Pulmonary artery endothelial cell (primary cell): ENCODE measurements around the gene COG7. TPM values are rescaled to one million over a fixed set of nuclear protein-coding genes. Genes with fewer than 3 reads are reported as not detected.
"Not testable (repeated sequence)": the region's sequence is repeated elsewhere in the genome, so short reads cannot be mapped to it uniquely, and the experiment has no call there.

Experiments
- DNase-seq: peaks from one replicate; pipeline ENCODE4 v3.0.0-alpha.2; 2011; ENCODE audit warnings: low read depth, low spot score
- total RNA-seq: library from RNA; depleted of rRNA; stranded (reverse); fragments of >200 nt; gene quantifications from 2 replicates; pipeline ENCODE4 v1.2.3, GENCODE V29; 2014

COG7 gene
- total RNA-seq, 1 donor from 2014 or later, result 10.9 TPM

DNA sequence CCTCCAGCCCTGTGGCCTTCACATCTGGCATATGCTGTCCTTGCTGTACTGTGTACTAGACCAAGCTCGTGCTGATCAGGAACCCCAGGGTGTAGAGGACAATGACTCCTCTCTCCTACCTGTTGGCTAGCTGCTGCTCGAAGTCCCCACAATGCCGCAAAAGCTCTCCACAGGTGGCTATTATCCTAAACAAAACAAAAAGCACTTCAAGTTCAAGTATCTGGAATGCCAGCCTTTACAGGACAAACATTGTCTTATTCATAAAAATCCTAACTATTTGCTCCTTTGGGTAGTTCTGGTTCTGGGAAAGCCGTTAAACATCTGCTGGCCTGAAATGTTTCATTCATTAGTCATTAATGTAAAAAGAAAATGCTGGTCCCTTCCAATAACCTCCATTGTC is 42.8 kb downstream of the COG7 start:
- no peak for DNase-seq

DNA sequence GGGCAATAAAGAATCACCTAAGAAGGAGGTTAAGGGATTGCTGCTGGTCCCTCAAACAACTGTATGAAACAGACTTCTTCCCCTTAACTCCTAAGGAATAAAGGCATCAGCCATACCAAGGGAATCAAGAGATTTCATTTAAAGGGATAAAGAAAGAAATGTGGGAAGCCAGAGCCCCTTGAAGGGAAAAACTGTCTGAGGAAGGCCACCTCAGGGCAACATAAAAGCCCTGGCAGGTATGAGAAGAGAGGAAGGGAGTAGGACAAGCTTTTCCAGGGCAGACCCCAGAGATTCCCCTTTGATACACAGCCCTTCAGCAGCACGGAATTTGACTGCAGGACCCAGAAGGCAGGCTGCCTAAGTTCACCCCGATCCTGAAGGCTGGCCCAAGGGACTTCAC is 43.5 kb downstream of the COG7 start:
- no peak for DNase-seq

DNA sequence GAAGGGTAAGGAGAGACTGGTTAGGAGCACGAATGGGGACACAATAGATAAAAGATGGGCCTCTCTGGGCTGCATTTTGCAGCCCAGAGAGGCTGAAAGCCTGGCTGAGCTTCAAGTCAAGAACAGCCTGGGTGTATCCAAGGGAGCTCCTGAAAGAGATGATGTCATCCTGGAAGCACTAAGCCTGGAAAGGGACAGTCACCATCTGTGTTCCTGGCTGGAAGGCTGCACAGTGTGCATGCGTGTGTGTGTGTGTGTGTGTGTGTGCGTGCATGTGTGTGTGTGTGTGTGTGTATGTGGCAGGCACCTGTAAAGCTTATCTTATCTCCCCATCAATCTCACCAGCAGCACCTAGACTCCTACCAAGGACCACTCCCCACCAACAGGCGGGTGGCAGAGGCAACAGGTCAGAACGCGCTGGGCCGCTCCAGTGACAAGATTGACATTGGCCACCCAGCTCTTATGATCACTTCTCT is 44.1 kb downstream of the COG7 start:
- DNase-seq, result no peak

DNA sequence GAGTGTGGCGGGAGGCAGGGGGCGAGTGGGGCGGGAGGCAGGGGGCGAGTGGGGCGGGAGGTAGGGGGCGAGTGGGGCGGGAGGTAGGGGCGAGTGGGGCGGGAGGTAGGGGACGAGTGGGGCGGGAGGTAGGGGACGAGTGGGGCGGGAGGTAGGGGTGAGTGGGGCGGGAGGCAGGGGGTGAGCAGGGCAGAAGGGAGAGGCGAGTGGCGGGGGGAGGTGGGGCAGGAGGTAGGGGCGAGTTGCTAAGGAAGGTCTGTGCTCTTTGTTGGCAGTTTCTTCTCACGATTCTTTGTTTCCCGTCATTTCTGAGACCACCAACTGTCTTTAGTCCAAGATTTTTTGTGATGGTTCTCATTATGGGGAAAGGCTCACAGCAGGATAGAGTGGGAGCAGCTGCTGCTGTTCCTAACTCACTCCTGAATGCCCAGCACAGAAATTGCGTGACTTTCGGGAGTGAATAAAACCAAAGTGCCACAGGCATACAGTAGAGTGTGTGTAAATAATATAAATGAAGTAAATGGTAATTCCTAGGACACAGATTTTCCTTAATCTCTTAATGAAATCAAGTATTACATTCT is 44.7 kb downstream of the COG7 start:
- DNase-seq, result no peak

DNA sequence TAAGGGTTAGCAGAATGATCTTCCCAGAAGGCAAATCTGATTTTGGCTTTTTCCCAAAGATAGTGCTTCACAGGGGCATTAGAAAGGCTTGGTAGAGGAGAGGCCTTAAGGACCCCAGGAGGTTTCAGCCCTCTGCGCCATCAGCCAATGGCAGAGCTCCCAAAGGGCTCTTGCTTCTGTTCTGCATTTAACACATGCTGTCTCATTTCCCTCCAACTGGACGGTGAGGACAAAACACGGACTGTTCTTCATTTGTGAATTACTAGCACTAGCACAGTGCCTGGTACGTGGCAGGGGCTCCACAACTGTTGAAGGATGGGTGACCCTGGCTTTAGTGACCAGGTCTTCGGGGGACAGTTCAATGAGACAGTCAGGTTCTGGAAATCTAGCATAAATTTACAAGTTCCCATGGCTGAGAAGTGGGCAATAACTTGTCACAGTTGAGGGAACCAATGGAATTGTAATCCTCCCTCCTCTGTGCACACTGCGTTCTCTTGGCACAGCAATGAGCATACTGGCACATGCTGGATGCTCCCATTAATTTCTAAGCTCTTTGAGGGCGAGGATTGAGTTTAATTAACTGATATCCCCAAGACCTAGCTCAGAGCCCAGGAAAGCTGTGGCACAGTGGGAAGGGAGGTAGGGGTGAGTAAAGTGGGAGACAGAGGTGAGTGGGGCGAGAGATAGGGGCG is 45.4 kb downstream of the COG7 start:
- DNase-seq, result no peak

DNA sequence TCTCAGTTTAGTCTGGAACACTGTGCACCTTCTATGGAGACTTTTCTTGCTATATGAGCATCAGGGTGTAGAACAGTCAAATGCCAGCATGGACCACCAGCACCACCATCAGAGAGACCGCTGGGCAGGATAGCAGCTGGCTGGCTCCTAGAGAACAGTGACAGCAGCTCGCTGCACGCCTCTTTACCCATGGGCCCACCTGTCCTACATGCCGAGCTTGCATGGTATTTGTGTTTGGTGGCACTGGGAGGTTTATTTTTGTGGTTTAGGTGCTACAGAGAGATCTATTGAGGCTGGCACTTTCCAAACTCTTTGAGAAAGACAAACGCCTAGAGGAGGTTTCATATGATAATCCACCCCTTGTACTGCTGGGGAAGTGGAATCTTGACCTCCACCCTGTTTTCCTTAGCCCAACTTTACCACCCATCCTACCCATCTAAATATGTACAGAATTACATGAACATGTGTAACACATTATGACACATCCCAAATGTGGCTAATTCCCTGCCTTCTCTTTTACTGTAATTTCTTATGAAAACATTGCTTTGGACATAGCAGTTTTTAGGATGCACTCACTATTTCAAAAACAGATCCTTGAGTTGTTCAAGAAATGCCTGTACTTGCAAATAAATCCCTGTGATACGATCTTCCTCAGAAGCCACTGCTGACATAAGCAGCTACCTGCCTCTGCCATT is 46.3 kb downstream of the COG7 start:
- no peak for DNase-seq

DNA sequence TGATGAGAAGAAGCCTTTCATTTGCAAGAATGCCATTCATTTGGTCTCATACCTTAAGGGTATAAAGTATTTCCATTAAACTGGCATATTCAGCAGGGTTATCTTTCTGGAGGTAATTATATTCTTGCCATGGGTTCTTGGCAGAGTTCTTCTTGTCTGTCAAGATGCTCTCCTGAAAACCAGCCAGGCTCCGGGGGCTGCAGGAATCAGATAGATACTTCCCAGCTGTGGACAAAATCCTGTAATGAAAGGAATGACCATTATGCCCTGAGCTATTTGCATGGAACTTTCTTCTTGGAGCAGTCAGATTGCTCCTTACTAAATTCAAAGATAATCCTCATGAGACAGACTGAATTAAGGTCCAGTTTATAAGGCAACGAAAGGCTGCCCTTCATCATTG is 47.0 kb downstream of the COG7 start:
- DNase-seq, result no peak

DNA sequence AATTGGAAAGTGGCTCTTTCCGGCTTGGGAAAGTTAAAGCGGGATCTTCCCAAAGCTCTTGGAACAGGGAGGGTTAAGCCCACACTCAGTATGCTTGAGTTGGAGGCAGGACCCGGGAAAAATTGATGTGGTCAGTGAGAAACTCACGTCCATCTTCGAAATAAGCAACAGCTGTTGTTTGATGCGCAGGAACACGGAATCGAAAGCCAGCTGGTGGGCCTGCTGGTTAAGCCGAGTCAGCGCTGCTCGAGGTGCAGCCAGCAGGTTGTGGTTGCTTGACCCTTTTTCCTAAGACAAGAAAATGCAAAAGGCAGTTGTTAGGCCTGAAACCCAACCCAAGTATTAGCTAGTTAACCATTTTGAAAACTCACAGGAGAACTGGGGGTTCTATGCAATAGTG is 49.4 kb downstream of the COG7 start:
- no peak for DNase-seq

DNA sequence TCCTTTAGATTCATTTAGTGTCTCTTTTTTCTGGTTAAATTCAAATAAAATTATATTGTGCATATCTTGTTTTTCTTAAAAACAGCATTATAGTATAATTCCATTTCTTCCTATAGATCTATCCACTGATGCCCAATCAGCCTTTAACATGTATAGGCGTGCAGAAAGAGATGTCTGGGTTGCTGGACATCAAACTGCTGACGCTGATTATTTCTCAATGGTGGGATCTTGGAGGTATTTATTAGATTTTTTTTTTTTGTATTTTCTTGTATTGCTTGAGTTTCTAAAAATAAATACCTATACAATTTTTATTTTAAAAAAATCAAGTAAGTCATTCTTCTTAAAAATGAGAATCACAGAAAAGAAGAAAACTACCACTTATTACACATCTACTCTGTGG is 50.9 kb downstream of the COG7 start:
- no peak for DNase-seq

DNA sequence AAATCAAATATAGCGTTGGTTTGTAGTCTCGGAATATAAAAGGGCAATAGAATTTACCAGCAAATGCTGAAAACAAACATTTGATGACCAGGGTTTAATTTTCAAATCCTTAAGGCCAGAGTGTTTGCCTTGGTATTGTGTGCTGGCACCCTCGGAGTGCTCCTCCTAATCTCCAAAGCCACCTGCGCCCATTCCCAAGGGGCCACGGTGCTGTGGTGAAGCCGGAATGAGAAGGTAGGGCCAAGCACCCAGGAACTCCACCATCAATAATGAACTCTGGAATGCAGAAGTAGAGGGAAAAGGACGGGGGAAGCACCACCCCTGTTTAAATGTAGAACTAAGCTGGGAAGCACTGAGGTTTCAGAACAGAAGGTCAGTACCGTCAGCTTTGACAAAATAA is 51.9 kb downstream of the COG7 start:
- no peak for DNase-seq

DNA sequence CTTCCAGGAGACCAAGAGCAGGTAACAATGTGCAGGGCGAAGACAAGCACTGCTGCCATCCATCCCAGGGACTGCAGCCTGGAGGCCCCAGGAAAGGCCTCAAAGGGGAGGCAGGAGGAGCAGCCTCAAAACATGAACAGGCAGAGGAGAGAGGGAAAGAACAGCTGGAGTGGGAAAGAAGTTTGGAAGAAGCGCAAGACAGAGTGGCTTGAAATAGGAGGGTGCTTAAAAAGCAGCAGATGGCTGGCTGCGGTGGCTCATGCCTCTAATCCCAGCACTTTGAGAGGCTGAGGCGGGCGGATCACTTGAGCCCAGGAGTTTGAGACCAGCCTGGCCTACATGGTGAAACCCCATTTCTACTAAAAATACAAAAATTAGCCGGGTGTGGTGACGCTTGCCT is 52.5 kb downstream of the COG7 start:
- DNase-seq, result not testable (repeated sequence)

DNA sequence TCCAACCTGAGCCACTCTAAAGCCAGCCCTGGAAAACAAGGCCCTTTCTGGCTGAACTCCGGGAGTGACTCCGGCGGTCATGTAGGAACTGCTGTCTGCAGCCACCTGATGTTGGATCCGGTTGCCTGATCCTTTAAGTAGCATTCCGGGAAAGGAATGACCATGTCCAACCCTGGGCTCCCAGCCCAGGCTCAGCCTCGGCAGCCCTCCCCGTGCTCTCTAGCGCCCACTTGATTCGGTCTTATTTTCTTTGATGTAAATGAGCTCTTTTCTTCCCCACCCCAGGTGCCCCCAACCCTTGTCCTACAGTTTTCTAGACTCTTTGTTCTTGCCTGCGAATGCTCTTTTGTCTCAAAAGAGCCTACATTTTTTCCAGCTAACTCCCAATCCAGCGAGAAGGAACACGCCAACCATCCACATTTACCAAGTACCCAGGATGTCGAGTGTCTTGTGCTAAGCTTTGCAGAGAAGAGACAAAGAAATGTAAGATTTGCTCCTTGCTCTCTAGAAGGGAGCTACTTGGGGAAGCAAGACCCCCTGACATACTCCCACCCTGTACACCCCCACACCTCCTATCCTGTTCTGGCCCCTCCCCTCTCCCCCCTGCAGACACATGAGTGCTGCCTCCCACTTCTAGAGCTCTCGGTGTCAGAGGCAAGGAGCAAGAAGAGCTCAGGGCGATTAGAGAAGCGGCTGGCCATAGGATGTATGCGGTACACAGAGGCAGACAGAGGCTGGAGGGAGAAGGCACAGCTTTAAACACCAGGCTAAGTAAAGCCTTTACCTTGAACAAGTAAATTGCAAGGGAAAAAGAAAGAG is 53.8 kb downstream of the COG7 start:
- no peak for DNase-seq

DNA sequence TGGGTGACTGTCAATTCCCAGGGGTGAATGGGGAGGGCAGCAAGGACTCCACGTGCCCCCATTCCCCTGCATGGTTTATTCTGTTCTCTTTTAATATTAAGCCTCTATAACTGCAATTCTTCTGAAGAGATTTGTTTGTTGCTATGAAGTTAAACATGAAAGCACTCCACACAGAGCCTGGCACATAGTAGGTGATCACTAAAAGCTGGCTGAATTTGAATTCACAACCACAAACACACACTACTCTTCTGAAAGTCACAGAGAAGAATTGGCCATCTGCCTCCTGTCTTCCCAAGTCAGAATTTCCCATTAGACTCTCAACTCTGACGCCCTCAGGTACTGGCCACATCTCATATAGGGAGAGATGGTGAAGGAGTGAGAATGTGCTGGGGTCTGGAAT is 55.5 kb downstream of the COG7 start:
- DNase-seq, result no peak

DNA sequence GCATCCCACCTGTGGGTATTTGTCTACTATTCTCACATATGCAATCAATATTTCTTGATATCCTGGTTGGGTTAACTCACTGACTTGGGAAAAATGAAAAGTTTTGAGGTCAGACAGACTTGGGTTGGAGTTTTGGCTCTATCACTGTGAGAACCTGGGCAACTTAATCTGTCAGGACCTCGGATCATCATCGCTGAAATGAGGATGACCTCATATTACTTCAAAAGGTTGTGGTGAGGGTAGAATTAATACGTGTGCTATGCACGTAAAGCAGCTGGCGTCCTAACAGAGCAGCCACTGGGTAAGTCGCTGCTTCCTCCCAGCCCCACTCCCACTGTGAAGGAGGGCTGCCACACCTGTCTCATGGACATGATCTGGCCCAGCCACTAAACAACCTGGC is 57.3 kb downstream of the COG7 start:
- no peak for DNase-seq

DNA sequence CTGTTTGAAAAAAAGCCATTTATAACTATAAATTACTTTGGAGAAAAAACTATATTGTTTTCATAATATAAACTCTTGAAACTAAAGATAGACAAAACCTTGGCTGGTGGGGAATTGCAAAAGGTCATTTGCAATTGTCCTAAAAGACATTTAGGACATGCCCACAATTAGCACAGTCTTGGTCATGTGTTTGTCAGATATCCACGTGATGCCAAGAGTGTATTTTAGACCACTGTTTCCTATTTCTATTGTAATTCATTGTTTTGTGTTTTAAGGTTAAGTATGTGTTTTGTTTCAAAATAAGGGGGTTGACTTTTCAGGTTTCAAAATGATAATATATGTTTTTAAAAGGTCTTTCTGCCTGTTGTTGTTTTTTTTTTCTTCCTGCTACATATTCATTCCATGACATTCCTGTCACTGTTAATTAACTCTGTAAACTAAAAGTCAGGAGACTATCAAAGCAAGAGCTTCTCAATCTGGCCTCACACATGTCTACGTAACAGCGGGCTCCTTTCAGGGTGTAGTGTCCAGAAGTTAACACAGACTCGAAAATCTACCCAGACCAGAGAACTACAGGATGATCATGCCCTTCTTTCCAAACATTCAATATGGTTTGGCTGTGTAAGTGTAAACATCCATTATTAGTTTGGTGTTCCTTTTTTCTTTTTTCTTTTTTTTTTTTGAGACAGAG is 58.7 kb downstream of the COG7 start:
- DNase-seq, result no peak

DNA sequence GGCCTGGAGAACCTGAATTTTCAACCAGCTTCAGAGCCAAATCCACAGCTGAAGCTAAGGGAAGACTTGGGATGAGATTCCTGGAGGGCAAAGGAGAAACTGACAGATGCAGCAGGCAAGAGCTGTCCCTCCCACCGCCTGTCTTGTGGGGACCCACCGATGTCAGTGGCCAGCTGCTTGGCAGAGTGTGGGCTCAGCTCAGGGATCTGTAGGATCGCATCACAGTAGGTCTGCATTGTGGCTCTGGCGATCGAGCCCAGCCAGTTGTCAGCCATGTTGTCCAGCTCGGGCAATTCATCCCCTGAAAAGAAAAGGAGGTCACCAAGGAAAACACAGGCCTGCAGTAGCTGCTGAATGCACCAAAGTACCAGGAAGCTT is 60.8 kb downstream of the COG7 start:
- no peak for DNase-seq

DNA sequence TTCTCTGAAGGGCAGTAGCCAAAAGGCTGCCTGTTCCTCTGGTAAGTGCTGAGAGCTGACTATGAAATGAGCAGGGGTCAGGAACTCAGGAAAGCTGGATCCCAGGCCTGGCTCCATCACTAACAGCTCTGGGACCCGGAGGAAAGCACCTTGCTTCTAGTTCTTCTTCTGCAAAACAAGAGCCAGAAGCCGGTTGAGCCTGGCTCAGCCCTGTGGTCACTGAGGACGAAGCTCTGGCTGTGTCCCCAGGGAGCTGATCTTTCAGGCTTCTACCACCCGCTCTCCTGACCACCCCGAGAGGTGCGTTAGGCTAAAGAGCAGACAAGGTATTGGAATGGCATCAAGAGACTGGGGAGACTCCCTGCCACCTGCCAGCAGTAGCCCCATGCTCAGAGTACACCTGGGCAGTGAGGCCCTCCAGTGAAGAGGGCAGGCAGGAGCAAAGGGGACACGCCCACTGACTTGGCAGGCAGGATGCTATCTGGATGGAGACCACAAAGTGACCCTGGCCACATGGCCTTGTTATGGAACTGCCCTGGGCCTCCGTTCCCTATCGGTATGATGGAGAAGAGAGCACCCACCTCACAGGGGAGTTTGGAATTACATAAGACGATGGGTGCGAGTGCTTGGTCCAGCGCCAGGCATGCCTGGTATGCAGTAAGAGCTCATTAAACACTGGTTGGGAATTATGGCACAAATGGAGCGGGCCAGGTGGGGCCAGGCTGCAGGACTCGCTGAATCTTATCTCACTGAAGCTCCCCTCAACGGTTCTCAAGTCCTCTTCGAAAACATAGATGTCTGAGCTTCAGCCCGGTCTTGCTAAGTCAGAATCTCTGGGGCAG is 61.4 kb downstream of the COG7 start:
- no peak for DNase-seq

DNA sequence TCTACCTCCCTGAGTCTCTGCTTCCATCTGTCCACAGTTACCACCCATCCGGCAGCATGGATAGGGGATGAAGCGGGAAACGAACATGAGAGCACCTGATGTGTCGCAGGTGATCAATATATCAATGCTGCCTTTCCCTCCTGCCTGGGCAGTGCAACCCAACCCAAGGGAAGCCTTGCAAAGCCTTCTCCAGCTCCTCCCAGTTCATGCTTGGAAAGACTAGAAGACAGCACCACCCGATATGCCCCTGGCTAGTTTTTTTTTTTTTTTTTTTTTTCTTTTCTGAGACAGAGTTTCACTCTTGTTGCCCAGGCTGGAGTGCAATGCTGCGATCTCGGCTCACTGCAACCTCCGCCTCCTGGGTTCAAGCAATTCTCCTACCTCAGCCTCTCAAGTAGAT is 63.1 kb downstream of the COG7 start:
- DNase-seq, result not testable (repeated sequence)

DNA sequence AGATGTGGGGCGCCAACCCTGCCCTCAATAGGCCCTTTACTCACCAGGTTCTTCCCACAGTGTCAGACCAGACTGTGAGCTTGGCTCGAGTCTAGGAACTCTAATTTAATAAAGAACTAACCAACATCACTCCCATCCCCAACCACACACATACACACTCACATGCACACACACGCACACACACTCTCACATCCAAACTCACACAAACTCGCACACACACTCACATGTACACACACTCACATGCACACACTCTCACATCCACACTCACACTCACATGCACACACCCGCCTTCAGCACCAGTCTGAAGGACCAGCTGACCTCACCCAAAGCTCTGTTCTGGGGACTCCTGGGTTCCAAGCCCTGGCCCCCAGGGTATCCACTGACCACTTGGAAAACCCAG is 63.8 kb downstream of the COG7 start:
- no peak for DNase-seq

DNA sequence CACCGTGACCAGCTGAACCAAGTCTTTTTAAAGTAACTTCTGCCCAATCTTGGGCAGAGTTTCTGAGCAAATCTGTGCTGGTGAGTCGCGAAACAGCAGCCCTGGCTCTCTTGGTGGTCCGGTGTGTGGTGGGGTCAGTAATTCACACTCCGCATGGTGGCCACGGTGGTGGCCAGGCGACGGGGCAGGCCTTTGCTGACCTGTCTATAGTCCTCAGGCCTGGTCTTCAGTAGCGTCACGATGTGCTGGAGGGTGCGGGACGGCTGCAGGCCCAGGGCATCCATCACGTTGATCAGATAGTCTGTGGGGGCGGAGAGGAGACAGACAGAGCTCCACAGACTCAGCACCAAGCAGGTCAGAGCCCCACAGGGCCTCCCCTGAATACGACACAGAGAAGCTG is 64.2 kb downstream of the COG7 start:
- DNase-seq, result no peak

DNA sequence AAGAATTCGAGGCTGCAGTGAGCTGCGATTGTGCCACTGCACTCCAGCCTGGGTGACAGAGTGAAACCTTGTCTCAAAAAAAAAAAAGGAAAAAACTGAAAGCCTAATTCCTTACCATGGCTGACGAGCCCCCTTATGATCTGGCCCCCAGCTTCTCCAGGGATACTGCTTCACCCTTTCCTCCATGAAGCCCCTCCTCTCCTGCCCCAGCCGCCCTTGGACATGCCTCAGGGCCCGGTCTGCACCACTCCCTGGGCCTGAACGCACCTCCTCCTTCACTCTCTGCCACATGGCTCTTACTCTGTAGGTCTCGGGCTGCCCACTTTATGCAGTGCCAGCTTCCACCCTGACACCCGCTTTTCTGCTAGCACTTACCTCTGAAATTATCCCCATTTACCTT is 65.3 kb downstream of the COG7 start:
- DNase-seq, result no peak
